GM19099 (cell line): ENCODE results near the gene FAXC.

Experiments
- POLR2A ChIP-seq: IDR thresholded peaks from 3 replicates; pipeline ENCODE4 v1.6.1; 2011; ENCODE audit warnings: low read depth; ENCODE audit not compliant: insufficient read length; ENCODE audit errors: extremely low read depth

The FAXC gene

DNA sequence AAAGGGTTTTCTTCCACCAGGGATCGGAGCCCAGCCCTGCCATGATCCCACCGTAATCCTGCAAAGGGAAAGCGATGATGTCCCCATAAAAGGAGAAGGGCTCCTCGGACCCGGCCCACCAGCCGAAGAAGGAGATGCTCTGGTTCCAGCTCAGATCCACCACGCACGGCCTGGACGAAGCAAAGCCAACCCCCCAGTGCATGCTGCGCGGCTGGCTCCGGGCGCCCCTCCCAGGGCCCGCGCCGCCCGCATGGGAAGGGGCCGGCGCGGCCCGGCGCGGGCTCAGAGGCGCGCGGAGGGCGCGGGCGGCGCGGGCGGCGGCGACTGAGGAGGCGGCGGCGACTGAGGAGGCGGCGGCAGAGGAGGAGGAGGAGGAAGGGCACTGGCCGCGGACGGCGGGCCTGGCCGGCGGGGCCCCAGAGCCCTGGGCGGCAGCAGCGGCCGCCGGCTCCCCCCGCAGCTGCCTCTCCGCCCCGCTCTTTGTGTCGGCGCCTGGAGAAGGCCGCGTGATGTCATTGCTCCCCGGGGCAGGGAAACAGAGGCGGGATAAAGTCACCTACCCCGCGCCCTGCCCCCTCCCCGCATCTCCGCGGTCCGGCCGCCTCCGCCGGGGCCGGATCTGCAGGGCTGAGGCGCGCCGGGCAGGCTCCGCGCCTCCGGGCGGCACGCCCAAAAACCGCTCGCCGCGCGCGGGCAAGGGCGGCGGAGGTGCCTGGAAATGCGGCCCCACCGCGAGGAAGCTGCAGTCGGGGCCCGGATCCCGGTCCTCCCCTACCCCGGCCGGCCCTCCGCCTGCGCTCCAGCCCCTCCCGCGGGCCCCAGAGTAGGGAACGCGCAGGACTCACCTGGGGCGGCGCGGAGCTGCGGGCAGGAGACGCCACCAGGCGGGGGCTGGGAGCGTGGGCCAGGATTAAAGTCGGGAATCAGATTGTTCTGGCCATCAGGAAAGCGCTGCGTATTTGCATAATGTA is at the start of gene FAXC:
TSS of gene FAXC (minus strand) at position 504 of the 971 bp plus-strand sequence. CDS start at position 202, 302 bp downstream.
- TF ChIP-seq POLR2A: no peak

DNA sequence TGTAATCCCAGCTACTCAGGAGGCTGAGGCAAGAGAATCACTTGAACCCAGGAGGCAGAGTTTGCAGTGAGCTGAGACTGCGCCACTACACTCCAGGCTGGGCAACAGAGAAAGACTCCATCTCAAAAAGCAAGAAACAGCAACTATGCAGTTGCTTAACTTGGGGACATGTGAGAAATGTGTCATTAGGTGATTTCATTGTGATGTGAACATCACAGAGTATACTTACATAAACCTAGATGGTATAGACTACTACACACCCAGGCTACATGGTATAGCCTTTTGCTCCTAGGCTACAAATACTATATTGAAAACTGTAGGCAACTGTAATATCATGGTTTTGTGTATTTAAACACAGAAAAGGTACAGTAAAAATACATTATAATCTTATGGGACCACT is 47.8 kb upstream of the FAXC start:
- no peak for TF ChIP-seq POLR2A

DNA sequence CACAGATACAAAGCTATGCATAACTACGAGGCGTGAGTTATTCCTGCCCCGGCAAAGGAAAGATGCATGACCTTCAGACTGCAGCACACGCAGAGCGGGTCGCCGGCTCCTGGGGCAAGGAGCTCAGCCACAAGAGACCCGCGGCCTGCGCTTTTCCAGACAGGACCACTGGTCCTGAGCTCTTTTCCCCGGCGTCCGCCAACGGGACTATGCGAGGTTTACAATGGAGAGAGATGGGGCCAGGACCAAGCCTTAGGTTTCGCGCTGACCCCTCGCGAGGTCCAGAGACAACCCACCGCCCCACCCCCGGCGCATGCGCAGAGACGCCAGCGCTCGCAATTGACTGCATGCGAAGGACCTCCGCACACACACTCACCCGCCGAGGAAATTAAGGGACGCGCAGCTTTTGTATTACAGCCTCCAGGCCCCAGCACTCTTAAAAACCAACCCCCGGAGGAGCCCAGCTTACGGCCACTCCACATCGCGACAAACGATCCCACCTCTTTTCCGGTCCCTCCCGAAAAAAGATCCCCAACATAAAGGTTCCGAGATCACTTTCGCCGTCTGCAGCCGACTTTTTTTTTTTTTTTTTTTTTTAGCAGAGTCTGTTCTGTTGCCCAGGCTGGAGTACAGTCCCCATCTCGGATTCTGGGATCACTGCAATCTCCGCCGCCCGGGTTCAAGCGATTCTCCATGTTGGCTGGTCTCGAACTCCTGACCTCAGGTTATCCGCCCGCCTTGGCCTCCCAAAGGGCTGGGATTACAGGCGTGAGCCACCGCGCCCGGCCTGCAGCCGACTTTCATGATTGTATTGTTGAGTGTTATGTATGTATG is 44.4 kb upstream of the FAXC start, which contains the start of gene COQ3:
TSS of gene COQ3 (minus strand) at position 498 of the 834 bp plus-strand sequence. CDS start at position 482, 16 bp downstream.
- TF ChIP-seq POLR2A: peak; percentile 62

DNA sequence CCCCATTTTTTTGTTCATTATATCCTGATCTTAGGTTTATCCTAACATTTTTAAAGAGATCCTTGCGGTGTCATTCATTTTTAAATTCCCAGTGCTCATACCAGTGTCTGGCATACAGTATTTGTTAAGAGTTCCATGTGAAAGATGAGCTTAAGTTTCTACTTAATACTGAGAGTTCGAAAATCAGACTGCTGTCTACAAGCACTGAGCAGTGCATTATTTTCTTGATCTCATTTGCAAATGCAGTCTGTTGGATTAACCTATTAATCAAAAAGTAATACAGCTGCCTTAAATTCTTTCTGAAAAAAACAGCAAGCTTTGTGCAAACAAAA is 43.9 kb upstream of the FAXC start:
- no peak for TF ChIP-seq POLR2A

DNA sequence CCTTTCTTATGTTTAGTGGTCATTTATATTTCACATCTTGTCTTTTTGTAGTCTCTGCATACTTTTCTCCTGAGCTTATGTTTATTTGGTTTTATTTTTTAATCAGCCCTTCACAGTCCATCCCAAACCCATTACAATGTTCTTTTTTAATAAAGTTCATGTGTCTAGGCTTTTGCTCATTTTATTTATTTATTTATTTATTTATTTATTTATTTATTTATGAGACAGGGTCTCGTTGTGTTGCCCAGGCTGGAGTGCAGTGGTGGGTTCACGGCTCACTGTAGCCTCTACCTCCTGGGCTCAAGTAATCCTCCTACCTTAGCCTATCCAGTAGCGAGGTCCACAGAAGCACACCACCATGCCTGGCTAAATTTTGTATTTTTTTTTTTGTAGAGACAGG is 41.4 kb upstream of the FAXC start:
- no peak for TF ChIP-seq POLR2A

DNA sequence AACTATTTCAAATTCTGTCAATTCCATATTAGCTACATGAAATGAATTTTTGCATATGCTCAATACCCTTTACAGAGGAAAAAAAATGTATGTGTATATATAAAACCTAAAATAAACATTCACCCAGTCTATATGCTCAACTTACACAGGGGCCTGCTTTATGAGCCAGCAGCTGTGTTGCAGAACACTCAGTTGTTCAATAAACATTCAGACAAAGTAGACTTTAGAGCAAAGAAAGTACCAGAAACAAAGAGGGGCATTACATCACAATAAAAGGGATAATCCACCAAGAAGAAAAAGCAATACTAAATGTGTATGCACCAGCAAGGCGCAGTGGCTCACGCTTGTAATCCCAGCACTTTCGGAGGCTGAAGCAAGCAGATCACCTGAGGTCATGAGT is 35.0 kb upstream of the FAXC start:
- no peak for TF ChIP-seq POLR2A

DNA sequence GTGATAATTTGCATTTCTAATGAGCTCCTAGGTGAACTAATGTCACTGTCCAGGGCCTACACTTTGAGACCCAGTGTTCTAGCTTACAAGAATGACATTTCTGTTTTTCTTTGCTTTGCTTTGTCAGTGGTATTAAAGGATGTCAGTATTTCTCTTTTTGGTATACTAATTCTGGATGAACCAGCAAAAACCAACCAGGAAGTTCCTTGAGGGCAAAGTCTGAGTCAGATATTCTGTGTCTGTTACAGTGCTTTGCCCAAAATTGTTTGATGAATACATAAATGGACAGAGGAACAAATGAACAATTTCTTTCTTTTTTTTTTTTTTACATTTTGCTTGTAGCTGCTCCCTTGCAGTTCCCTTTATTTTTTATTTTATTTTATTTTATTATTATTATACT is 29.2 kb upstream of the FAXC start:
- no peak for TF ChIP-seq POLR2A

DNA sequence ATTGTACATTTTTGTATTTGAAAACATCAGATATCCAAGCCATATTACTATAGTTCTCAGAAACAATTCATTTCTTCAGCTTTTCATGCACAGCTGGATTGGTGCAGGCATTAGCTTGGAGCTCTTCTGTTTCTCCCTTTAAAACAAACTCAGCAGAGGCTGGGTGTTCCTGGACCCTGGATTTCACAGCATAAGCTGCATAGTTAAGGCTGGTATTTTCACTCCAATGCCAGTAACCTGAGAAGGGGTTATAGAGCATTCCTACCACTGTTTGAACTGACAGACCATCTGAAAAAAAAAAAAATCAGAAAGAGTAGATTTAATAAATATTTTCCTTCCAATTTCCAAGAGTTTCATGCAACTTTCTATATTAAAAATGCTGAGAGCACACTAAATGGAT is 20.1 kb upstream of the FAXC start:
- TF ChIP-seq POLR2A: no peak

DNA sequence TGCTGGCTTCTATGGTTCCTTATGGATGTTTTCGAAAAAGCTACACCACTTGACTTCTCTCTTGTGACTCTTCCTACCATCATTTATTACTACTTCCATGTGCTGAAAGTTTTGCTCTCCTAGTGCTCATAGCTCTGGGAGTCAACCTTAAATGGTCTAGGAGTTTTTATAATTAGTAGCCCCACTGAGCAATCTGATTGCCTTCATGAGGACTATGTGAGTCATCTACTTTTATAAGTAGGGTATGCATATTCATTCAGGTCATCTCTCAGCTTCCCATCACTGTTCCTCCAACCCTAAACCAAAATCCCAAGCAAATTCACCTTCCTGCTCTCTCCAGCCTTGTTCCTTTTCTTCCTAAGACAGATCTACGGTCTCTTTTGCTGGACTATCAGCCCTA is 17.4 kb upstream of the FAXC start:
- no peak for TF ChIP-seq POLR2A

DNA sequence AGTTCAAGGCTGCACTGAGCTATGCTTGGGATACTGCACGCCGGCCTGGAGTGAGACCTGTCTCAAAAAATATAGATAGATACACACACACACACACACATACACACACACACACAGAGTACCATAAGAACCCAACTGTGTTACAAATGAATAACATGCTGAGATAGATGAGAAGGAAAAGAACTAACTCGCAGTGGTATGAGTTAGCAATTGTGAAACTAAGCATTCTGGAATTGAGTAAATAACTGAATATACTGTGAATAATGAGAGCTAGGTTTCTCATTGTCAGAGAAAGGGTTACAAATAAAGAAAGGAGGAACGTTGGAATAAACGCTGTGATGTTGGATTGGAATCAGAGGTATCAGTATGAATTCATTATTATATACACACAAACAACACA is 14.6 kb upstream of the FAXC start:
- no peak for TF ChIP-seq POLR2A

DNA sequence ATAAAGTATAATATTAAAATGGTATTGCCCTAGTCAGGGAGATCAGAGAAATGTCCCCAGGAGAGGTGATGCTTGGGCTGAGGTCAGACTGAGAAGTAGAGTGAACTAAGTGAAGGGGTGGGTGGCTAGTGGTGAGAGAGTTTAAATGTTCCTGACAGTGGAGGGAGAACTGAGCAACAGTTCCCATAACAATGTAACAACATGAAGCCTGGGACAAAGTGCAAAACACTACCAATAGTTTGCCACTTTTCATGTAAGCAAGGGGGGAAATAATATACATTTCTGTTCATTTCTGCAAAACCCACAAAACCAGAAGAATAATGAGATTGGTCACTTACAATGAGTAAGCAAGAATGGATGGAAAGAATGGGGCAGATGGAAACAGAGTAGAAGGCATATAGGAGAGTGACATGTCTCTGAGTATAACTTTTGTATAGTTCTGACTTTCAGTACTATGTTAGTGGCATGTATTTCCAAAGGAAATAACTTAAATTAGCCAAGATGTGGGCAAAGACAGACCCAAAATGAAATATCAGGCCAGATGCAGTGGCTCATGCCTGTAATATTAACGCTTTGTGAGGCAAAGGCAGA is 13.3 kb upstream of the FAXC start:
- TF ChIP-seq POLR2A: no peak

DNA sequence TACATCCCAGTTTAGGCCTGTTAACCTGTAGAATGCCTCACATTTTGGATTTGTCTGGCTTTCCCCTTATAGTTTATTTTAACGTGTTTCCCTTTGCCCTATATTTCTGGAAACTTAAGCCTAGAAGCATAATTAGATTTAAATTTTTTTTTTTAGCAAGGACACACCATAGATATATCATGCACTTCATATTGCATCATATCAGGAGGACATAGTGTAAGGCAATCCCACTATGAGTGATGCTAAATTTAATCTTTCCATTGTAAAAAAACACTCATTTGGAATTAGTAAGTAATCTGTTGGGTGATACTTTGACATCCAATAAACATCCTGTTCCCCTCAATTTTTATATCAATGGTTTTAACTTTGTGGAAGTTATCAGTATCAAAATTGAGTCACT is 10.3 kb upstream of the FAXC start:
- TF ChIP-seq POLR2A: no peak

DNA sequence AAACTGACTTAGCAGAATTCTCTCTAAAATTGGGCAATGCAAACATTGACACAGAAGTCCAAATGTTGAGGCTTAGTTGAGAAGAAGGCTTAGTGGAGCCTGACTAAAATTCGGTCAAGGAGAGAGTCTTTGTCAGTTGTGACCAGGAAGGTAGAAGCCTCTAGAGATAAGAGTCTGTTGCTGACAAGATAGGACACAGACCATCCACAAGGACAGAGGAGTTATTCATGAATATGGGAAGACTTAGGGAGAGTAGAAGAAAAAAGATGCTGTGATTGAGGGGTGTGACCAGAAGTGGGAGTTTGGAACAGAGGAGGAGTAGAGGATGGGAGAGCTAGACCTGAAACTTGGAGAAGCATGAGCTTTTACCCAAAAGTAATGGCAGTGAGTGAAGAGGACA is 7.2 kb upstream of the FAXC start:
- TF ChIP-seq POLR2A: no peak

DNA sequence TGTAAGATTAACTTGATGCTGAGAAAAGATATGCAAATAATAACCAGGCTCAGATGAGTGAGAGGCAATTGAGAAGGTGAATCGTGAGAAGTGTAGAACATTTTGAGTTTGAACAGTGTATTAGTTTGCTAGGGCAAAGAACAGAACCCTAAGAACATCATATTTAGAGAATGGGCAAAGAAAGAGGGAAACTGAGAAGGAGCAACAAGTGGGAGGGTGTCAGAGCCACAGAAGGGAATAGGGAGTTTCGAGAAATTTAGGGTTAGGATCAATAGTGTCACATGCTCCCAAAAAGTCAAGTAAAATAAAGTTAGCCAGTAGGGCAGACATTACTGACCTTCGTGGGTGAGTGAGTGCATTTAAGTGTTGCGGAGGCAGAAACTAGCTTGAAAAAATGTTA is 5.5 kb upstream of the FAXC start:
- no peak for TF ChIP-seq POLR2A

DNA sequence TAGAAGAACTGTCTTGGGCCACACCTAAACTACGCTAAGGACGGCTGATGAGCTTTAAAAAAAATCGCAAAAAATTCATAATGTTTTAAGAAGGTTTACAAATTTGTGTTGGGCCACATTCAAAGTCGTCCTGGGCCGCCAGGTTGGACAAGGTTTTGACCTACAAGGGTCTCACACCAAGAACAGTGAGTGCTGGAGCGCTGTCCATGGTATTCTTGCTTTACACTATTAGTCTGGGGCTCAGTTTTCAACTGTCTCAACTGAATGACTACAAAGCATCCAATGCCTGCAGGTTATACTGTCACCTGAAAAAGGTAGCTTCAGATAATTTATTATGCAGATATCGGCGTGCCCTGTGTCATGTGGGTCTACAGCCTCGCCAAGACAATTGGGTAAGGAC is 3.7 kb upstream of the FAXC start:
- no peak for TF ChIP-seq POLR2A
